ACC112 (cell line): ENCODE data around the gene LRRC25.

ENCODE experiments used
- H2AFZ ChIP-seq: fragments of 200-600 bp; sonication (generic); one replicate; pipeline ENCODE4 v1.6.0; 2017; ENCODE audit warnings: antibody characterized with exemption, low read length; ENCODE audit not compliant: unreplicated experiment
- H3K27ac ChIP-seq: fragments of 200-600 bp; sonication (generic); 2 replicates; pipeline ENCODE4 v1.5.1; 2014; ENCODE audit warnings: low read depth, mild to moderate bottlenecking, antibody characterized with exemption, low read length, moderate library complexity
- H3K27me3 ChIP-seq: fragments of 200-600 bp; sonication (generic); 2 replicates; pipeline ENCODE4 v1.6.1; 2014; ENCODE audit warnings: mild to moderate bottlenecking, antibody characterized with exemption, low read length, moderate library complexity, mixed read lengths; ENCODE audit not compliant: insufficient read depth
- H3K36me3 ChIP-seq: fragments of 200-600 bp; sonication (generic); 2 replicates; pipeline ENCODE4 v1.6.1; 2016; ENCODE audit warnings: mild to moderate bottlenecking, antibody characterized with exemption, low read length, moderate library complexity, mixed read lengths; ENCODE audit not compliant: insufficient read depth
- H3K4me1 ChIP-seq: fragments of 200-600 bp; sonication (generic); one replicate; pipeline ENCODE4 v1.6.1; 2016; ENCODE audit warnings: low read length, mixed read lengths; ENCODE audit not compliant: insufficient read depth, unreplicated experiment, control insufficient read depth
- H3K4me3 ChIP-seq: fragments of 200-600 bp; sonication (generic); 2 replicates; pipeline ENCODE4 v1.5.1; 2014; ENCODE audit warnings: mild to moderate bottlenecking, low read depth, low read length
- H3K79me2 ChIP-seq: fragments of 200-600 bp; sonication (generic); one replicate; pipeline ENCODE4 v1.6.0; 2016; ENCODE audit warnings: low read length; ENCODE audit not compliant: control insufficient read depth, unreplicated experiment, insufficient read depth

The LRRC25 gene

DNA sequence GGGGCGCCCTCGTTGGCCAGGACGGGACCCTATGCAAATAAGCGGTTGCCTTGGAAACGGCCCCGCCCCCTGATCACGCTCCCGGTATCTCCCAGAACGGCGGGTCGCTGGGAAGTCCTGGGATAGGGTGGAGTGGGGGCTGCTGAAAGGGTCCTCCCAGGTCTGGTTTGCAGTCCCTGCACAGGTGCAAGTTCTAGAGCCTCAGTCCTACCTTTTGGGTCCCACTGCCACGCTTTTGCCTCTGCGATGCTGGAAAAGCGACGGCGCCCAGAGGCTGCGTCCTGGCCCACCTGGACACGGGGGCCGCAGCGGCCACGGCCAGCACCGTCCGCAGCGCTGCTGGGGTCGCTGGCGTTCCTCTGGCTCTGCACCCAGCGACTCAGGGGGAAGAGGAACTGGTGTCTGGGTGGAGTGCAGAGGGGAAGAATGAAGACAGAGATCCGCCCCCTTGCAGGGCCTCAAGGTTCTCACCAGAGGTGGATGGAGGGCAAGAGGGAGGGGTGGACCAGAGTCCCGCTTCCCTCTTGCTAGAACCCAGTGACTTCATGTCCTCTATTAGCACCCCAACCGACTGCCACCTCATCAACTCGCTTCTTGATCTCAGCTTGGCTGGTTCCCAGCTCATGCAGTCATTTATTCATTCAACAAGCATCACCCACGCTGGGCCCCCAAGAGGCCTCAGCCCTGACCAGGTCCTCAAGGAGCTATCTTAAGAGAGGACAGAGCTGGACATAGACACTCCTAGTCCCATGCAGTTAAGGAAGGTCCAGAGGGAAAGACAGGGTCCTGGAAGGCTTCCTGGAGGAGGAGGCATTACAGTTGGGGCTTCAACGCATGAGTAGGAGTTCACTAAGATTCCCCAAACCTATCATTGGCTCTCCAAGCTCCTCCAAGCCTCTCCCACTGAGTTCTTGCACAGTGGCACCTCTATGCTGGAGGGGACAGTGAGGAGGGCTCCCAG is at the start of gene LRRC25:
Gene LRRC25, minus strand, starts transcription at position 381 of the 961 bp plus-strand sequence. CDS start 659 bp downstream, outside the sequence.
- Histone ChIP-seq H3K79me2 (no peaks in the 10 kb centered on the region), H3K36me3 (no peaks in the 10 kb centered on the region), H3K4me3 (no peak within 1 kb of the TSS), H3K27ac (no peak within 1 kb of the TSS), H3K4me1 (no peaks in the 10 kb centered on the region), H3K27me3 (no peaks in the 10 kb centered on the region), H2AFZ (no peak within 1 kb of the TSS)

DNA sequence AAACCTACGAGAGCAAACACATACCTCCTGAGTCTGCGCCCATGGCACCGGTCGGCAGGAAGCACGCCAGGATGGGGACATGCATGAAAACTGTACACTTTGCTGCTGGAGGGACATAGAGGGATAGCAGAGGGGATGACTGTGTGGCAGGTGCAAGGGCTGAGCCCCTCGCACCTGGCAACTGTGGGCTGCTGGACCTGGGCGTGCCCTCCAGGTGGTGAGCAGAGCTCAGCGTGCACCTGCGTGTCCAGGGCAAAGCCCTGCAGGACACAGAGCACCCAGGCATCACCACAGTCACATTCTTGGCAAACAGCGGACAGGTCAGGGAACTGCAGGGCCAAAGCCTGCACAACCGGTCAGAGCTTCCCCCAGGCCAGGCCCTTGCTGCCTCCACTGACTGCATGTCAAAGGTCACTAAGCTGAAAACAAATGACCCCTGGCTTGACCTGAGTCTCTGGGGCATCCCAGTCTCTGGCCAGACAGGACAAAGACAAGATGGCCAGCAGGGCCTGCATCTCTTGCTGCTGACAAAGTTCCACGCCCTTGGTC is 49.5 kb upstream of the LRRC25 start:
- H3K36me3 ChIP-seq: no peaks in the 10 kb centered on the region
- no peak overlapping the region for H2AFZ ChIP-seq
- no peak overlapping the region for H3K4me3 ChIP-seq
- no peaks in the 10 kb centered on the region for H3K27me3 ChIP-seq
- H3K4me1 ChIP-seq: peaks cover 4% of the 10 kb centered on the region
- no peaks in the 10 kb centered on the region for H3K79me2 ChIP-seq
- H3K27ac ChIP-seq: no peak overlapping the region

DNA sequence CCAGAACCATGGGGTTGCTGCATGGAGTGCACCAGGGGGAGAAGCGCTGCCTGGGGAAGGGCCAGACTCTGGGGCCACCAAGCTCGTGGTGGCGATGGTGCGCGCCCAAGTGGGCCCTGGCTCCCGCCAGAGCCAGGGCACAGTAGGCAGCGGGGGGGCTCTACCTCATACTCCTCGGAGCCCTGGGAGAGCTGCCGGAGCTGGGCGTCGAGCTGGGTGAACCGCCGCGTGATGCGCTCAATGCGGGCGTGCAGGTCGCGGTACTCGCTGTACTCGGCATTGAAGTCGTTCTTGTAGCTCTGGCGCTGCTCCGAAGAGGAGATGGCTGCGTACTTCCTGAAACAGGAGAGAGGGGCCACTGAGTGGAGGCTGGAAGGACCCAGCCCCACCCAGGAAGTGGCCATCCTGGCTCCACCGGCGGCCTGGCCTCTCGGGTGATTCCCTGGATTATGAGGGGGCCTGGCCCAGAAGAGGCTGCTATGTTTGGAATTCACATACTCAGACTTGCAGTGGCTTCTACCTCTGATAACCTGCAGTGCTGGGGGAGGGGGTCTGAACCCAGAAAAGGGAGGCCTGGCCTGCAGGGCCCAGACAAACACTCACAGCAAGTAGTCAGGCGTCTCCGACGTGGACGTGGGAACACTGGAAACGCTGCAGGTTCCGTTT is 48.9 kb upstream of the LRRC25 start:
- no peak overlapping the region for H2AFZ ChIP-seq
- peaks cover 3% of the 10 kb centered on the region for H3K4me1 ChIP-seq
- no peaks in the 10 kb centered on the region for H3K27me3 ChIP-seq
- H3K79me2 ChIP-seq: no peaks in the 10 kb centered on the region
- no peak overlapping the region for H3K4me3 ChIP-seq
- no peak overlapping the region for H3K27ac ChIP-seq
- no peaks in the 10 kb centered on the region for H3K36me3 ChIP-seq

DNA sequence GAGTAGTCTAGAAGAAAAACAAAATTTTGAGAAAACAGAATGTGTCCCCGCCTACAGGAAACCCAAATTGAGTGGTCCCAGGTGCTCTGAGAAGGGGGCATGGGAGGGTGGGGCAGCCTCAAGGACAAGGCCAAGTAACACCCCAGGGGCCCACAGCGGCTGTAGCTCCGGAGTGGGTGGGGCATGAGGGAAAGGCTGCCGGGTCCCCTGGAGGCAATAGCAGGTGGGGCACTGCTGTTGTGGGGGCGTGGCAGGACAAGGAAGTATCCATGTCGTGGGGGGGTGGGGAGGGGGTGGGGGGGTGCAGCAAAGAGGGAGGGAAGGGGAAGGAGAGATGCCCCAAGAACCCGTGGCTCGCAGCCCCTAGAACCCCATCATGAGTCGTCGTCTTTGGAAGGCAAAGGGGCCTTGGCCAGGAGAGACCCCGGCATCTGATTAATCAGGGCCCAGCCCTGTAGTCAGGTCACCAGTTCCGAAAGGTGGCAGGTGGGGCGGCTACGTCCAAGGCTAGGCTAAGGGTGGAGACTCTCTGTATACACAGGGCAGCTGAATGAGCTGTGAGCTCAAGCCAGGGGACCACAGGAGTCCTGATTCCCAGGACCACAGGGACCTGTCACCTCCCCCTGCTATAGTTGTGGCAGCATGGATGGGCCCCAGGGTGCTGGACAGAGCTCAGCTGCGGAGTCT is 48.0 kb upstream of the LRRC25 start:
- Histone ChIP-seq H3K79me2 (no peaks in the 10 kb centered on the region), H3K27me3 (no peaks in the 10 kb centered on the region), H3K4me3 (no peak overlapping the region), H3K27ac (no peak overlapping the region), H2AFZ (no peak overlapping the region), H3K36me3 (no peaks in the 10 kb centered on the region), H3K4me1 (no peaks in the 10 kb centered on the region)

DNA sequence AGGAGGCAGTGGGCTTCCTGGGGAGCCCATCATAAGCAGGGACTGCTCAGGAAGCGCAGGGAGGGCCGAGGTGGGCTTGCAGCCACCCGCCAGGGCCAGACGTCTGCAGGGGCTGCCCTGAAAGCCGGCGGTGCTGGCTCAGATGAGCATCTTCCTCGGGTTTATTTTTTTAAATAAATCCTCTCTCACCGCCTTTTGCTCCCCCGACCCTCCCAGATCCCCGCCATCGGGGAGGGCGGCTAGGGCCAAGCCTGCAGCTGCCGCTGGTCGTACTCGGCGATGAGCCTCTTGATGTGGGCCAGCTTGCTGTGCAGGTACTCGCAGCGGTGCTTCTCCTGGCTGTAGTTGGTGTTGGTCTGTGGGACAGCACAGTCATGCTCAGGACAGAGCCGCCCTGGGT is 47.1 kb upstream of the LRRC25 start:
- Histone ChIP-seq H3K4me1 (peaks cover 1% of the 10 kb centered on the region), H3K27me3 (no peaks in the 10 kb centered on the region), H3K27ac (no peak overlapping the region), H3K36me3 (no peaks in the 10 kb centered on the region), H3K79me2 (no peaks in the 10 kb centered on the region), H2AFZ (no peak overlapping the region), H3K4me3 (no peak overlapping the region)

DNA sequence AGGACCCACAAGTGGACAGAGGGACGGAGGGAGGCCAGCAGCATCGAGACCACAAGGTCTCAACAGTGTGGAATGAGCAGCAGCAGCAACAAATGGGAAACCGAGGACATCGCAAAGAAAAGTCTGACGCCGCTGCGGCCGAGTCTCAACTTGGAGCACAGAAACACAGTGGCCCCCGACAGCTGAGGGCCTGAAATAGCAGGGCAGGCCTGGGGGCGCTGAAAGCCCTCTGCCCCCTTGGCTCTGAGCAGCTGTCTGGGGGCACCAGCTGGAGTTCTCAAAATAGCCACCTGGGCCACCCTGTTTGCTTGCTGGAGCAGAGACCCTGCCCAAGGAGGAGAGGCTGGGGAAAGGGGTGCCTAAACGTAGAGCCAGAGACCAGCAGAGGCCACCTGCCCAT is 46.4 kb upstream of the LRRC25 start:
- H3K79me2 ChIP-seq: no peaks in the 10 kb centered on the region
- no peaks in the 10 kb centered on the region for H3K36me3 ChIP-seq
- H3K4me3 ChIP-seq: no peak overlapping the region
- no peak overlapping the region for H2AFZ ChIP-seq
- peaks cover 4% of the 10 kb centered on the region for H3K4me1 ChIP-seq
- no peaks in the 10 kb centered on the region for H3K27me3 ChIP-seq
- no peak overlapping the region for H3K27ac ChIP-seq

DNA sequence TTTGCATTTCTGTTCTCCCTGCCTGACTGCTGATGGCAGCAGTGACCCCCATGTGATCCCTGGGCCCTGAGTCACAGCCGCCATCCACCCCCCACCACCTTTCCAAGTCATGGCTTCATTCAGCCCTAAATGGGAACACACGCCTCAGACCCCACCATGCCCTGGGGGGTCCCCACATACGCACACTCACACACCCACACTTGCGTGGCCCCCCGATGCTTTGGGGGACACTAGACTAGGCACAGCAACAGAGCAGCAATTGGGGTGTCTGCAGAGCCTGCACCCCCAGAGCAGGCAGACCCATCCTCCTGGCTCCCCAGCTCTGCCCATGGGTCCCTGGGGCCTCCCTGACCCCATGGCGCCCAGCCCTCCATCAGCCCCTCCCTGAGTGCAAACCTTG is 46.0 kb upstream of the LRRC25 start:
- no peaks in the 10 kb centered on the region for H3K36me3 ChIP-seq
- peaks cover 4% of the 10 kb centered on the region for H3K4me1 ChIP-seq
- no peak overlapping the region for H3K27ac ChIP-seq
- no peak overlapping the region for H2AFZ ChIP-seq
- no peak overlapping the region for H3K4me3 ChIP-seq
- H3K27me3 ChIP-seq: no peaks in the 10 kb centered on the region
- H3K79me2 ChIP-seq: no peaks in the 10 kb centered on the region

DNA sequence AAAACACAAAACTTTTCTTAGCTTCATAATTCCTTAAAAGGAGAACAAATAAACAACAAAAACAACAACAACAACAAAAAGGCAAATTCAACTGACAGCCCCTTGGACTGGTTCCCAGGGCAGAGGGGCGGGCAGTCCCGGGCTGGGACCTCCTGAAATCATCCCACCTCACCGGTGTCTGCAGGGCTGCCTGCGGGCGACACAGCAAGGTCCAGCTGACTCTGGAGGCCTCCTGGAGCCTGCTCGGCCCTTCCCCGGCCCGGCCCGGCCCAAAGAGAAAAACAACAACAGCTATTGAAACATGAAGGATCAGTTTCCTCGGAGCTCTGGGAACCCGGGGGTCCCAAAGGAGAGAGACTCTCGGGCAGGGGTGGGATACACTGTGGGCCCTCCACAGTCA is 45.5 kb upstream of the LRRC25 start:
- H3K27ac ChIP-seq: no peak overlapping the region
- peaks cover 4% of the 10 kb centered on the region for H3K4me1 ChIP-seq
- H2AFZ ChIP-seq: no peak overlapping the region
- H3K4me3 ChIP-seq: no peak overlapping the region
- no peaks in the 10 kb centered on the region for H3K36me3 ChIP-seq
- H3K27me3 ChIP-seq: no peaks in the 10 kb centered on the region
- no peaks in the 10 kb centered on the region for H3K79me2 ChIP-seq

DNA sequence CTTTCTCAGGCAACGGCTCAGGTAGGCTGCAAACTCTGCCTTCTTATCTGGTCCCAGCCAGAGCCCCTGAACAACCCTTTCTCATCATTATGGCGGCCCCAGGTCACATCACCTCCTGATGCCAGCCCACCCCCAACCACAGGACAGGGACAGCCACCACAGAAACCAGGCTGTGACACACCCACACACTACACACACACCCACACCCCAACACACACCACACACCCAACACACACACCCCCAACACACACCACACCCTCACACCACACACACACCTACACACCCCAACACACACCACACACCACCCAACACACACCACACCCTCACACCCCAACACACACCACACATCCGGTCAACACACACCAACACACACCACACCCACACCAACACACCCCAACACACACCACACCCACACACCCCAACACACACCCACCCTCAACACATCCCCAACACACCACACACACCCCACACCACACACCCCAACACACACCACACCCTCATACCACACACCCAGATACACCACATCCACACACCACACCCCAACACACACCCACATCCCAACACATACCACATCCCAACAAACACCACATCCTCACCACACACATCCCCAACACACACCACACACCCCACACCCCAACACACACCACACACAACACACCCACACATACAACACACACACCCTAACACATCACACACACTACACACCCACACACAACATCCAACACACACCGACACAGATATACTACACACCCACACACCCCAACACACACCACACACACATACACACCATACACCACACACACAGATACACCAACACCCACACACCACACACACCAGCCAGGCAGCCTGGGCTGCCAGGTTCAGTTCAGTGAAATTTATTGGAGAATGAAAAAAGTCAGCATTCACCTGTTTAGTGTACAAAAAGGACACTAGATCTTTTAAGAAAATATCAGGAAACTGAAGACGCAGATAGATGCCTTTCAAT is 44.7 kb upstream of the LRRC25 start:
- no peak overlapping the region for H2AFZ ChIP-seq
- H3K79me2 ChIP-seq: no peaks in the 10 kb centered on the region
- H3K27me3 ChIP-seq: no peaks in the 10 kb centered on the region
- no peak overlapping the region for H3K4me3 ChIP-seq
- no peak overlapping the region for H3K27ac ChIP-seq
- H3K36me3 ChIP-seq: no peaks in the 10 kb centered on the region
- peaks cover 4% of the 10 kb centered on the region for H3K4me1 ChIP-seq
